CD4-positive, alpha-beta T cell treated with Interleukin-4 for 1 hour (primary cell): ENCODE results near the gene CTNNA1.
"Not testable (repeated sequence)": the region's sequence is repeated elsewhere in the genome, so short reads cannot be mapped to it uniquely, and the experiment has no call there.

ENCODE experiments used
- DNase-seq, 2 donors: peaks; one replicate each; pipeline ENCODE4 v3.0.0-alpha.2; 2020 to 2022

CTNNA1 gene

DNA sequence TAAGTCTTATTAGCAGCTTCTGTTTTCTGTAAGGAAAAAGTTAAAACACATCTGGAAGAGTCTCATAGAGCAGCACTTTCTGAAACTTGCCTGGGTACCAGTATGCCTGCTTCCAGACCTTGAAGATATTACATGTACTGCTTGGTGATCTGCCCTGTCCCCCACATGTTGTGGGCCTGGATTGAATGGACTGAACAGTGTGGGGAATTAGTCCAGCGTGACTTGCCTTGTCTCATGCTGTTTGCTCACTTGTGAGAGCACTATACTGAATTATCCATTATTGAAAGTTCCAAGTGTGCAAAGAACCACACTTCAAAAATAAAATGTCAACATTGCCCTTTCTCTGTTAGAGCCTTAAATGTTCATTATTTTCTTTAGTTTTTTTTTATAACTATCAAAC is 8.9 kb downstream of the CTNNA1 start:
- no peak for DNase-seq

DNA sequence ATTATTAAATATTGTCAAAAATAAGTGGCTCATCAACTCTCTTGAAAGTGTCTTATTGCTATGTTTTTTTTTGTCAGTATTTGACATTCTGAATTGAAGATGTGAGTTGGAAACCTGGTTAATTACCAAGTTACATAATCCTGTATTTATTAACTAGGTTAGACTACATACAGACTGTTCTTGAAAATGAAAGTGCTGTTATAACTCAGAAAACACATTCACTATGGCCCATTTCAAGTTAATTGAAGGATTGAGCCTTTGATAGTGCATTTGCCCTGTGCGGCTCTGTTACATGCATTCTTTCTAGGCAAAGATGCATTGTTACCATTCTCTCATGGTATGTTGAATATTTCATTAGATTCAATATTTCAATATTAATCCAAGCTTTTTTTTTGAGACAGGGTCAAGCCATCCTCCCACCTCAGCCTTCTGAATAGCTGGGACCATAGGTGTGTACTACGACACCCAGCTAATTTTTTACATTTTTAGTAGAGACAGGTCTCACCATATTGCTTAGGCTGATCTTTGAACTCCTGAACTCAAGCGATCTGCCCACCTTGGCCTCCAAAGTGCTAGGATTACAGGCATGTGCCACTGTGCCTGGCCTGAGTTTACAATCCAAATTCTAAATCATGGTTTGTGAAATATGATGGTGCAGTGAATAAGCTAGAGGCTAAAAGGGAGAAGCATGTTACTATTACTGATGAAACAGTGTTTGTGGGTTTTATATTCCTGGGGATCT is 10.0 kb downstream of the CTNNA1 start:
- DNase-seq: no peak

DNA sequence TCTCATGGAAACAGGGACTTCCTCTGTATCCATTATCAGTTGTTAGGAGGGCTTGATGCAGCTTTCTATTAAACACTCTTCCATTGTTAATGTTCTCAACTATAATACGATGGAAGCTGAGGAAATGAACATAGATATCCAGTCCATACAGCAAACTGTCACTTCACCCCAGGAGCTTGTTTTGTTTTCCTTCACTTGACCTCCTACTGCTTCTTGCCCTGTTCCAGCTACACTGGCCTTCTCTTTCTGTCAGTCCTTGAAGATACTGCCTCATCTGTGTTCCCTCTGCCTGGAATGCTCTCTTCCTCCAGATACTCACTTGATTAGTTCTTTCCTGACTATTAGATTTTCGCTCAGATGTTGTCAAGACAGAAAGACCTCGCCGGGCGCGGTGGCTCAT is 17.1 kb downstream of the CTNNA1 start:
- no peak for DNase-seq

GRCh38 chr5:138770977-138771376 is 17.8 kb downstream of the CTNNA1 start:
- no peak for DNase-seq

DNA sequence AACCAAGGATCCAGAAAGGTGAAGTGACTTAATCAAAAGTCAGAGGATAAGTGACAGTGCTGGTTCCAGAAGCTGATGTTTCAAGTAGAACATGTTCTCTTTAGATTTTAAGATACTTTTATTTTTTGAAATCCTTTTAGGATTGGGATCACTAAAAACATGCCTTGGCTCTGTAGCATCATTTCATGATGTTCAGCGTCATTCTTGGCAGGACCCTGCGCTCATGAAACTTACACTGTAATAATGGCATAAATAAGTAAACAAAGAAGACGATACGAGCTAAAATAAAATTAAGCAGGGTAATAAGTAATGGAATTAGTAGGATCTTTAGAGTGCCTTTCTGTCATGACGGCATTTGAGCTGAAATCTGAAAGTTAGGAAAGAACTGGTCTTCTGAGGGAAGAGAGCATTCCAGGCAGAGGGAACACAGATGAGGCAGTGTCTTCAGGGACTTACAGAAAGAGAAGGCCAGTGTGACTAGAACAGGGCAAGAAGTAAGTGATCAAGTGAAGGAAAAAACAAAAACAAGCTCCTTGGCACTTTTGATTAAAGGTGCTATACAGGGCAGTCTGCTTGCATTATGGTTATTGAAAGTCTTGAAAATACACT is 19.9 kb downstream of the CTNNA1 start:
- DNase-seq: no peak

GRCh38 chr5:138773624-138774023 is 20.4 kb downstream of the CTNNA1 start:
- DNase-seq: not testable (repeated sequence)

DNA sequence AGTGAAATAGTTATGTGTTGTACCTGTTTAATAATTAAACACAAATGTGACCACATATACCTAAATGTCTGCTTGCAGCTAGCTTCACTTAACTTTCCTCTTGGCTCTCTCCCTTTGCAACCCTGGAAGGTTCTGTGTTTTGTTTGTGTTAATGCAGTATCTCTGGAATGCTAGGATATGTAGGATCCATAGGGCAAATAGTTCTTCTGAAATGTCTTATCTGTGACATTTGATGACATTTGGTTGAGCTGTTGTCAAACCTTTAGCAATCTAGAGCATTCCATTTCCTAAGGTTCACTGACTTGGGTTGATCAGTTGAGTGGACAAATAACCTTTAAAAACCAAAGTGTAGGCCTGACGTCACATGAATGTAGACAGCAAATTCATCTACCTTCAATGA is 21.8 kb downstream of the CTNNA1 start:
- no peak for DNase-seq

DNA sequence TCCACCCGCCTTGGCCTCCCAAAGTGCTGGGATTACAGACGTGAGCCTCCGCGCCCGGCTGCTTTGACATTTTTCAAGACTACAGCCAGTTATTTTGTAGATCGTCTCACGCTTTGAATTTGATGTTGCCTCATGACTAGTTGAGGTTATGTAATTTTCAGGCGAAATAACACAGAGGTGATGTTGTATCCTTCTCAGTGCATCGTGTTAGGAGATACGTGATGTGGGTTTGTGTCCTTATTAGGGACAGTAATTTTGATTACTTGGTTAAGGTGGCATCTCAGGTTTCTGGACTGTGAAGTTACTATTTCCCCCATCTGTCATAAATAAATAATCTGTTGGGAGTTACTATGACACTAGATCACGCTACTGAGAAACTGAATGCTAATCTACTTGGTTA is 25.0 kb downstream of the CTNNA1 start:
- DNase-seq: no peak

DNA sequence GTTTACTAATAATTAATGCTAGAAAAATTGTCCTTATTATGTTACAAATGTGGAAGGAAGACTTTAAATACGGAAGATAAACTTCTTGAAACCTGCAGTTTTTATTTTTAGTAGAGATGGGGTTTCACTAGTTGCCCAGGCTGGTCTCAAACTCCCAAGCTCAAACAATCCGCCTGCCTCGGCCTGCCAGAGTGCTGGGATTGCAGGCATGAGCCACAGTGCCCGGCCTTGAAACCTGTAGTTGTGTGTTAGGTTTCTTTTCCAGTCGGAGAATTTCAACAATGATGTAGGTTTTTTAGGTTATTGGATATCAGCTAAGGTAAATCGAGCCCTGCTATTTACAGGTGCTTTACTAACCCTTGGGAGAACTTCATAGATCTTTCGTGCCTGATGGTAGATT is 30.8 kb downstream of the CTNNA1 start:
- DNase-seq: no peak

- no peak for DNase-seq
Measured at GRCh38 chr5:138784590-138784989, 31.4 kb downstream of the CTNNA1 start.

DNA sequence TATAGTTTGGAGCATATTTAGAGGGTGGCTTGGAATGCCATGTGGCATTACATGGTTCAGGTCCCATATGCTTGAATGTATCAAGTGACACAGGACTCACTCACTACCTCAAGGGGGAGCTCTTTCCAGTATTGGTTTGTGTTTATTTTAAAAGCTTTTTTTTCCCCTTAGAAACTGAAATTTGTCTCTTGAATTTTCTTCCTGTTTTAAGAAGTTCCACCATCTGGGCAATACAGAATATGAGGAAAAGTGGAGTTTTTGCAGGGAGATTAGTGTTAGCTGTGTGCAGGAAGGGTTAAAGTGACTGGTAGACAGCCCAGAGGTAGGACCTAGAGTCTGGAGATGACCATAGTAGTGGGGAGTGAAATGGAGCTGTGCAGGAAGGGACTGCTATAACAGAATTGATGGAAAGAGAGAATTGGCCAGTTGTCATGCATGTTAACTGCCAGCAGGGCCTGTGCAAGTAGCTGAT is 36.6 kb downstream of the CTNNA1 start:
- peak in 1 of 2 donors; percentile 29 for DNase-seq

DNA sequence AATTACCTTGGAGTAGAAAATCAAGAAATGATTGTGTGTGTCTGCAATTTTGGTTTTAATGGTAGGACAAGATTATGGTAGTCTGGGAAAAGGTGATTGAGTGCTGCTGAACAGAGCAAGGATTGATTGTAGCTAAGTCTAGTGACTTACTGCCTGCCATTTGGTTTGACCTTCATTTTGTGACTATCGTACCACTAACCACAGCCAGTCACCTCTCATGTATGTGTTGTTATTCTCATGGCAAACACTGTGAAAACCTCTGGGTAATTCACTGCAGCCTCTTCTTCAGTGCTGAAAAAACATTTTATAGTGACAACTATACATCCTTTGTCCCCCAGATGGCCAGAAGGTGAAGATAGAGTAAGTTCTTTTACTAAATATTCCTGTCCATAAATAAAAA is 37.5 kb downstream of the CTNNA1 start:
- DNase-seq: peak in 1 of 2 donors; percentile 2

- DNase-seq: no peak
Measured at GRCh38 chr5:138792195-138792790, 39.1 kb downstream of the CTNNA1 start.

- no peak for DNase-seq
Measured at GRCh38 chr5:138793575-138793974, 40.4 kb downstream of the CTNNA1 start.

GRCh38 chr5:138803285-138803684 is 50.1 kb downstream of the CTNNA1 start:
- no peak for DNase-seq

DNA sequence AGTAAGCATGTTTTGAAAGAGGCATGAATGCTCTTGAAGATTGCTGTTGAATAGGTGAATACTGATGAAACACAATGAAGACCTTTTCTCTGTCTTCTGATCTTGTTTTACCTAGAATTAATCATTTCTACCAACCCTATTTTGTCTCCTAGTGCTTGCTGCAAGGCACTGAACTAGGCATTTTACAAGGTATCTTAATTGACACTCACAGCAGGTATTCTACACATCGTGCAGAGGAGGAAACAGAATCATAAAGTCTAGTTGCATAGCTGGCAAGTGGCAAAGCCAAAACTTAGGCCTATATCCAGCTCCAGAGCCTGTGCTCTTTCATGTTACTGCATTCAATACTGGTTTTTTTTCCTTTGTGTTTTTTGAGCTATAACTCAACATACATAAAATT is 50.7 kb downstream of the CTNNA1 start:
- no peak for DNase-seq

GRCh38 chr5:138805096-138805495 is 51.9 kb downstream of the CTNNA1 start:
- no peak for DNase-seq

DNA sequence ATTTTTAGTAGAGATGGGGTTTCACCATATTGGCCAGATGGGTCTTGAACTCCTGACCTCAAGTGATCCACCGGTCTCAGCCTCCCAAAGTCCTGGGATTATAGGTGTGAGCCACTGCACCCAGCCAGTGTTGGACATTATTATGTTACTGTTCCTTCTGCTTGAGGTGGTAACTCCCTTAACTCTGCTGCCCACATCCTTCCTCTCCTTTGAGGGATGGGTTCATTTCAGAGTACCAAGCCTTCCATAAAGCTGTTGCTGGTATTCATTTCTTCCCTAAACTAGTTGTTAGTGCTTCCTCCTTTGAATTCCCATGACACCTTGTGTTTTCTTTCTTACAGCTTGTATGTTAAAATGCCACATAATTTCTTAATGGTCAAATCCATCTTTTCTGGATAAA is 54.0 kb downstream of the CTNNA1 start:
- DNase-seq: no peak

- no peak for DNase-seq
Measured at GRCh38 chr5:138809391-138809790, 56.2 kb downstream of the CTNNA1 start.

DNA sequence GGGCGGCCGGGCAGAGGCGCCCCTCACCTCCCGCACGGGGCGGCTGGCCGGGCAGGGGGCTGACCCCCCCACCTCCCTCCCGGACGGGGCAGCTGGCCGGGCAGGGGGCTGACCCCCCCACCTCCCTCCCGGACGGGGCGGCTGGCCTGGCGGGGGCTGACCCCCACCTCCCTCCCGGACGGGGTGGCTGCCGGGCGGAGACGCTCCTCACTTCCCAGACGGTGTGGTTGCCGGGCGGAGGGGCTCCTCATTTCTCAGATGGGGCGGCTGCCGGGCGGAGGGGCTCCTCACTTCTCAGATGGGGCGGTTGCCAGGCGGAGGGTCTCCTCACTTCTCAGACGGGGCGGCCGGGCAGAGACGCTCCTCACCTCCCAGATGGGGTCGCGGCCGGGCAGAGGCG is 57.6 kb downstream of the CTNNA1 start:
- DNase-seq: not testable (repeated sequence)

DNA sequence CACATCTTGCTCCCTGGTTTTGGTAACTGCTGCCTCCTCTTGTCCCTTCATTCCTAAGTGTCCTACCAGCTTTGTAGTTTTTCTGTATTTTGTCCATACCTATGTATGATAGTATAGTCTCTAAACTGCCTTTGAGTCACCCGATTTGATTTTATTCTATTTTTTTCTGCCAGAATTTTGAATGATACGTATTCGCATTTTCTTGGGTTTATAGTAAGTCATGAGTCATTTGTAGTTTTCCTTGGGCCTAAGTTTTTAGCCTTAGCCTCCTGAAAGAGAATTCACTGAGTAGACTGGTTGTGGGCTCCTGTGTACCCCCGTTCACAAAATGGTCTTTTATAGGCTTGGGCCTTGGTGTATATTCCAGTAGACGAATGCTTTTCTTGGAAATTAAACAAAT is 62.3 kb downstream of the CTNNA1 start:
- no peak for DNase-seq

GRCh38 chr5:138817241-138817640 is 64.0 kb downstream of the CTNNA1 start:
- DNase-seq: no peak

- DNase-seq: no peak
Measured at GRCh38 chr5:138819081-138819480, 65.9 kb downstream of the CTNNA1 start.

DNA sequence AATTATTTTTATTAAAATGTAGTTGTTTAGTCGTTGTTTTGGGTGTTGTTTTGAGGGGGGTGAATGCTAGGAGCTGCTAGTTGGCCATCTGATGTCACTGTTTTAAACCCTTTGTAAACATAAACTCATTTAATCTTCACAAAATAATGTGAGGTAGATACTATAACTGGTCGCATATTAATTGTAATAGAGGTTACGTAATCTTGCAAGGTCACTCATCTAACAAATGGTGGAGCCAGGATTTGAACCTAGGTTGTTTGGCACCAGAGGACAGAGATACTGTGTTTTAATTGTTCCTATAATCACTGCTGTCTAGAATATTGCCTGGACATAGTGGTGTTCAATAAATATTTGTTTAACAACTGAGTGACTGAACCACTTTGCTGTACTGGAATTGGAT is 67.5 kb downstream of the CTNNA1 start:
- no peak for DNase-seq
